Fibroblast of mammary gland (primary cell): Measurements from ENCODE around the gene PTGDS.

Experiments used
- DNase-seq: peaks from one replicate; pipeline ENCODE4 v3.0.0-alpha.2; 2010; ENCODE audit warnings: low read depth
- H3K4me3 ChIP-seq: 2 replicates; pipeline ENCODE4 v1.5.1; 2011; ENCODE audit warnings: low read depth, mild to moderate bottlenecking, low read length, moderate library complexity; ENCODE audit not compliant: control insufficient read depth
- CTCF ChIP-seq: conservative IDR thresholded peaks from 2 replicates; pipeline ENCODE4 v1.5.1; 2011; ENCODE audit warnings: low read depth, low read length, inconsistent platforms; ENCODE audit not compliant: control insufficient read depth, insufficient read depth

Gene PTGDS

GRCh38 chr9:136937186-136938001 is 39.9 kb upstream of the PTGDS start:
- no peak overlapping the region for H3K4me3 ChIP-seq
- DNase-seq: no peak
- no peak for TF ChIP-seq CTCF

DNA sequence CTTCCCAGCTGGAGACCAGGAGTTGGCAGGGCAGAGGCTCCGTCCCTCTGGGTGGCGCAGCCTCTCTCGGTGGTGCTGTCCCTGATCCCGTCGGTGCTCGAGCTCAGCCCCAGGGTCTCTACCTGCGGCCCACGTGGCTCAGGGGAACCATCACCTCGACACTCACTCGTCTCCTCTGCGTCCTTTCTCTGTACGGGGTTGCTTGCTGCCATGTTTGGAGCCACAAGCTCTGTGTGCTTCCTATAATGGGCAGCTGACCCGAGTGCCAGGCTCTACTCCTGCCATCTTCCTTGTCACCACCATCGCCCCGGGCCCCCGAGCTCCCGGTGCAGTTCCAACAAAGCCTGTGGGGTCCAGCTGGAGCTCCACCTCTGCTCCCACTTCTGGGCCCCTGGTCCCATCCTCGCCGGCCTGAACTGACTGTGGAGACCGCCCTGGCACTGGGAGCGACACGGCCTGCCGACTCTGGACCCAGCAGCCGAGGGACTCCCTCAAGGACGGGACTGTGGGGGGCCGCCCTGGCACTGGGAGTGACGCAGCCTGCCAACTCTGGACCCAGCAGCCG is 37.8 kb upstream of the PTGDS start:
- no peak for TF ChIP-seq CTCF
- DNase-seq: no peak
- H3K4me3 ChIP-seq: no peak overlapping the region

- no peak for TF ChIP-seq CTCF
- H3K4me3 ChIP-seq: no peak overlapping the region
- no peak for DNase-seq
Observed at GRCh38 chr9:136939996-136940525, 37.2 kb upstream of the PTGDS start.

DNA sequence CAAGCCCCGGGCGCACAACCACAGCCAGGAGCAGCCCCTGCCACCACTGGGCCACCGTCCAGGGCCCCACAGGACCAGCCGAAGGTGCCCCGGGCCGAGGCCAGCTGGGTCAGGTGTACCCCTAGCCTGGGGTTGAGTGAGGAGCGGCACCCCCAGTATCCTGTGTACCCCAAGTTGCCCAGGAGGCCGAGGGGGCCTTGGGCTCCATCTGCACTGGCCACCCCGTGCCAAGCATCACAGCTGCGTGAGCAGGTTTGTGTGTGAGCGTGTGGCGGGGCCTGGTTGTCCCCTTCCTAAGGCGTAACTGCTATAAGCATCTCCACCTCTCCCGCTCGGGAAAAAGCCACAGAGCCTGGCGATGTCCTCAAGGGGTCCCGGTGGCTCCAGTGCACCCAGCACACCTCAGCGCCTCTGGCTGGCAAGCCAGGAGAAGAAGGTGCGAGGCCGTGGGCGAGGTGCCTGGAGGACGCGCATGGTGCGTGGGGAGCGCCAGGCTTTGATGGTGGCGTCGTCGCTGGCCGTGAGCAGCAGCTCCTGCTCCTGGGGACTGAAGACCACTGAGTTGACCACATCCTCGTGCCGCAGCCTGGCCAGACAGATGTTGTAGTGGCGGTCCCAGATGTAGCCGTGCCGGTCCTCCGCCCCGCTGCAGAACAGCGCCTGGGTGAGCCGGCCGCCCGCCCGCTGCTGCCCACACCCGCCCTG is 36.6 kb upstream of the PTGDS start:
- H3K4me3 ChIP-seq: no peak overlapping the region
- no peak for DNase-seq
- TF ChIP-seq CTCF: no peak

DNA sequence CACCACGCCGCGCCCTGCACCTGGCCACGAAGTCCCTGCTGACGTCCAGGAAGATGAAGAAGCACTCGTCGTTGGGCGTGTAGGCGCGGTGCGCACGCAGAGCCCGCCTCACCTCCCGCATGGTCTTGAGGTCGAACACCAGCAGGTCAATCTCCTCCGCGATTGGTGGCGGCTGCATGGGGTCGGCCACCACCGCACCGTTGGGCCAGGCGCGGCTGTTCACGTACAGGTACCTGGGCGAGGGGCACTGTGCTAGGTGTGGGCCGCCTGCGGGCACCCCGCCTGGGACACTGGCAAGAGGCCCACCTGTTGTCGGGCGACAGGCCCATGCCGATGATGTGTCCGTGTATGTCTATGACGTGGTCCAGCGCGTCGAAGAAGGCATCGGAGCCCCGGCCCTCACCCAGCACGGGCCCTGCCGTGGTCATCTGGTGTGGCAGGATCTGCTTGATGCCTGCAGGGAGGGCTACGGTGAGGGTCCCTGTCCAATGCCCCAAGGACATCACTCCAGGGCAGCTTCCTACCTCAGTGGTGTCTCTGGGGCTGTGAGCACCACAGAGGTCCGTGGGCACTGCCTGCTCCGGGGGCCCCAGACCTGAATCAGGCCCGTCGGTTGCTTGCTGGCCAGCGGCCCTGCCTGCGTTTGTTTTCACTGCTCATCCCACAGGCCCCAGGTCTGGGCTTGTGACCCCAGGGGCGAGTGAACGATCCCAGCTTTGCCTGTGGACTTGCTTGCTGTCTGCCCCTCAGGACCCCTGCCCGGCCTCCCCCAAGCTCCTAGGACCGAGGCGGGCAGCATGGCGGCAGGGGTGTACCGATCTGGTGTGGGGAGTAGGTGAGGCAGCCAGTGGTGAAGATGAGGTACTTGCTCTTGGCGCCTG is 35.8 kb upstream of the PTGDS start:
- H3K4me3 ChIP-seq: no peak overlapping the region
- no peak for DNase-seq
- no peak for TF ChIP-seq CTCF
